G401 (cell line): Measurements from ENCODE around the gene MSH3. TPM values are rescaled to one million over a fixed set of nuclear protein-coding genes. Genes with fewer than 3 reads are reported as not detected.

Source experiments
- DNase-seq: peaks from one replicate; pipeline ENCODE4 v3.0.0-alpha.2; 2015; ENCODE audit warnings: low spot score
- in situ Hi-C: cut with HindIII; loops from 2 replicates; pipeline ENCODE4 v1.10.0; 2016; ENCODE audit warnings: low sequenced_read_pairs, mixed read lengths
- total RNA-seq: library from RNA; depleted of rRNA; stranded (reverse); fragments of >200 nt; shearing (Covaris generic); gene quantifications from 2 replicates; pipeline ENCODE4 v1.2.3, GENCODE V29; 2014; rRNA removed

Gene MSH3
- total RNA-seq = 16.2 and 16.8 TPM in 2 replicates

DNA sequence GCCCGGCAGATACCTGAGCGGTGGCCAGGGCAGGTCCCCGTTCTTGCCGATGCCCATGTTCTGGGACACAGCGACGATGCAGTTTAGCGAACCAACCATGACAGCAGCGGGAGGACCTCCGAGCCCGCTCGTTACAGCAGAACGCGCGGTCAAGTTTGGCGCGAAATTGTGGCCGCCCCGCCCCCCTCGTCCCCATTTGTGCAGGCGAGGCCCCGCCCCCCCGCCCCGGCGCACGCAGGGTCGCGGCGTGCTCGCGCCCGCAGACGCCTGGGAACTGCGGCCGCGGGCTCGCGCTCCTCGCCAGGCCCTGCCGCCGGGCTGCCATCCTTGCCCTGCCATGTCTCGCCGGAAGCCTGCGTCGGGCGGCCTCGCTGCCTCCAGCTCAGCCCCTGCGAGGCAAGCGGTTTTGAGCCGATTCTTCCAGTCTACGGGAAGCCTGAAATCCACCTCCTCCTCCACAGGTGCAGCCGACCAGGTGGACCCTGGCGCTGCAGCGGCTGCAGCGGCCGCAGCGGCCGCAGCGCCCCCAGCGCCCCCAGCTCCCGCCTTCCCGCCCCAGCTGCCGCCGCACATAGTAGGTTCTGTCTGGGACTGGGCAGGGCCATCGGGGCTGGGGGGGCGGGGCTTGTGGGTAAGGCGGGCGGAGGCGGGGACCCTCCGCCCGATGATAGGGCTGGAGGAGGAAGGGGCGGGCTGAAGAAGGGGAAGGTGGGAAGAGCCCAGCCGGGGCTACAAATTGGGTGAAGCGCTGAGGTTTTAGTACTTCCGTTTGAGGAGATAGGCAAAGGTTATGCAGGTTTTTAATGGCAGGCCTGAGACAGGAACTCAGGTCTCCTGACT lies at the start of gene MSH3, which contains the start of gene DHFR:
Gene MSH3, plus strand, starts transcription at position 262 of the 840 bp plus-strand sequence. Its CDS starts 76 bp downstream, at position 338.
Gene DHFR, minus strand, starts transcription at position 593 of the 840 bp plus-strand sequence. Its CDS starts 494 bp downstream, at position 99.
- peak; percentile 96 for DNase-seq
- in situ Hi-C loops = no loop called here

DNA sequence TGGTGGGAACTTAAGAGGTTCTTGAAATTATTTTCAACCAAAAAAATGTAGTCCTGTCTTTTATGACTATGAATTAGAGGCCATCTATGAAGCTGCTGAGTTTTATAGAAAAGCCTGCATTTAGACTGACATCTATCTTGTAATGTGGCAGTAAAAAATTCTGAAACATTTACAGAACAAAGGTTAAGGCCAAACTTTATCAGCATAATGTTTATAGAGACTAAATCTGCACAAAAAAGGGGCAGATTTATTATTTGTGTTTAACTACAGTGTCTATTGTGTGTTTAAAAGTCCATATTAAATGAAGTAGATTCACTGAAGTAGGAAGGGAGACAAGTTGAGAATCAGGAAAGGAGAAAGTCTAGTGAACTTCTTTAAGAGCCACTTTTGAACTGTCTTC lies 47.1 kb upstream of the MSH3 start:
- in situ Hi-C loops = no loop called here
- DNase-seq = no peak

DNA sequence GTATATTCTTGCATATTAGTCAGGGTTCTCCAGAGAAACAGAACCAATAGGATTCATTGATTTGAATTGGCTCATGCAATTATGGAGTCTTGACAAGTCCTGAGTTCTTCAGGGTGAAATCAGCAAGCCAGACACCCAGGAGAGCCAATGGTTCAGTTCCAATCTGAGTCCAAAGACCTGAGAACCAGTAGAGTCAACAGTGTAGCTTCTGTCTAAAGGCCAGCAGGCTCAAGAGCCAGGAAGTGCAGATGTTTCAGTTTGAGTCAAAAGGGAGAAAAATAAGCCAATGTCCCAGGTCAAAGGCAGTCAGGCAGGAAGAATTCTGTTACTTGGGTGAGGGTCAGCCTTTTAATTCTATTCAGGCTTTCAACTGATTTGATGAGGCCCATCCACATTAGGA lies 46.6 kb upstream of the MSH3 start:
- no peak for DNase-seq
- in situ Hi-C loops = no loop called here

DNA sequence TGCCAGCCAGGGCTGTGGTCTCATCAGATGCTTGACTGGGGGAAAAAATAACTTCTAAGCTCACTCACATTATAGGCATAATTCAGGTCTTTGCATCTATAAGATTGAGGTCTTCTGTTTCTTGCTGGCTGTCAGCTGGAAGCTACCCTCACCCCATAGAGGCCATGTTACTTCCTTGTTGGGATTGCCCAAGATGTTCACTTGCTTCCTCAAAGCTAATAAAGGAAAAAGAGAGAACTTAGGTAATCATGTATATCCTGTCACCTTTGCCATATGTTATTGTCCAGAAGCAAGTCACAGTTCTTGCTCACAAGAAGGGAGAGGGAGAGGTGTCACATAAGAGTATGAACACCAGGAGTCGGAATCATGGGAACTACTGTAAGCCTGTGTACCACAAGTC lies 45.7 kb upstream of the MSH3 start:
- in situ Hi-C loops = no loop called here
- DNase-seq = no peak

GRCh38 chr5:80609692-80610091 lies 44.8 kb upstream of the MSH3 start:
- in situ Hi-C loops = no loop called here
- DNase-seq = no peak

DNA sequence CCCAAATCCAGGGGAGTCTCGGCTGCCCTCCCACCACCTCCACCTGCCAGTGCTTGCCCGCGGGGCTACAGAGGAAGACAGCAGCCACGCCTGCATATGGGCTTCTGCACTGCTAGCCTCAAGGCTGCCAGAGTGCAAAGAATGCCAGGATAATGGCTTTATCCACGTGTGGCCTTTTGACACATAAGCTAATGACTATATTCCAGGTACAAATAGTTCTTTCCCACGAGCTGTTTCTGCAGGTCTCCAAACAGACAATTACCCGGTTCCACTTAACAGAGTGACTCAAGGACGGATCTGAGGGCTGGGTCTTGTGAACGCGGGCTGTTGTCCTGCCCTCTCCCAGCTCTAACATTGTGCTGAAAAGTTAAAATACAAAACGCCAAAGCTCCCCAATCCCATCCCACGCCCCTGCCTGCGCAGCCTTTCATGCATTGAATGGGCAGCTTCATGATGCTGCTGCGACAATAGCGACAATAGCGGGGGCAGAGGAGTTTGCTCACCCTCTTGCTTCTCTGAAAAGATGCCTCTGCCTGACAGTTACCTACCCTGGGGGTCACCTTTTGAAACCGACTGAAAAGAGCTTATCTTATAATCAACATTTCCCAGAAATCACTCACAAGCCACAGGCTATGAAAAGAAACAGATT lies 39.1 kb upstream of the MSH3 start:
- in situ Hi-C loops = no loop called here
- DNase-seq = no peak

GRCh38 chr5:80618438-80618837 lies 36.0 kb upstream of the MSH3 start:
- no peak for DNase-seq
- in situ Hi-C loops = no loop called here

GRCh38 chr5:80619086-80619485 lies 35.4 kb upstream of the MSH3 start:
- DNase-seq = no peak
- in situ Hi-C loops = no loop called here

GRCh38 chr5:80620211-80620610 lies 34.2 kb upstream of the MSH3 start:
- DNase-seq = no peak
- in situ Hi-C loops = no loop called here

GRCh38 chr5:80622756-80623155 lies 31.7 kb upstream of the MSH3 start:
- no peak for DNase-seq
- in situ Hi-C loops = no loop called here

DNA sequence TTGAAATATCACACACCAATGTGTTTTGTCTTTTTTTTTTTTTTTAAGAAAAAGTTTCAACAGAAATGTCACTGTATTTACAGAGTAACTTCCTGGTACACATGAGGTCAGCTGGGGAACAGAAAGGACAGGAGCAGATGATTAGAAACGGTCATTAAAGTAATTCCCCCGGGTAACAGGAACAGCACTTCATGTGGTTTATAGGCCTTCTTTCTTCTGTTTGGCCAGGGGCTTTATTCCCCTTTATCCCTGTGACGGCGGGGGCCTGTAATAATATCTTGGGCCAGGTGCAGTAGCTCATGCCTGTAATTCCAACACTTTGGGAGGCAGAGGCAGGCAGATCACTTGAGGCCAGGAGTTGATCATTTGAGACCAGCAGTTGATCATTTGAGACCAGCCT lies 30.5 kb upstream of the MSH3 start:
- in situ Hi-C loops = no loop called here

DNA sequence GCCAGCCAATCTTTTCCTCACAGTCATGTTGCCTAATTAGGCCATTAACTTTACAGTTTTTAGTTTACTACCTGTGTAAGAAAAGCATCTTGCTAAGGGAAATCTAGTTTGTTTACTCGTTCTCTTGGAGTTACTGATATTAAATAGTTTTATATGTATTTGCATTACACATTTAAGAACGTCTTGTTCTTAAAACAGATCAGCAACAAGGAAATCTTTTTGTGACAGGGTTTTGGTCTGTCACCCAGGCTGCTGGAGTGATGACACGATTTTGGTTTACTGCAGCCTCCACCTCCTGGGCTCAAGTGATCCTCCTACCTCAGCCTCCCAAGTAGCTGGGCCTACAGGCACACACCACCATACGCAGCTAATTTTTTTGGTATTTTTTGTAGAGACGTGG lies 29.2 kb upstream of the MSH3 start:
- in situ Hi-C loops = no loop called here

More for the DNA sequence above, 30.5 kb upstream of the MSH3 start:
- no peak for DNase-seq

DNA sequence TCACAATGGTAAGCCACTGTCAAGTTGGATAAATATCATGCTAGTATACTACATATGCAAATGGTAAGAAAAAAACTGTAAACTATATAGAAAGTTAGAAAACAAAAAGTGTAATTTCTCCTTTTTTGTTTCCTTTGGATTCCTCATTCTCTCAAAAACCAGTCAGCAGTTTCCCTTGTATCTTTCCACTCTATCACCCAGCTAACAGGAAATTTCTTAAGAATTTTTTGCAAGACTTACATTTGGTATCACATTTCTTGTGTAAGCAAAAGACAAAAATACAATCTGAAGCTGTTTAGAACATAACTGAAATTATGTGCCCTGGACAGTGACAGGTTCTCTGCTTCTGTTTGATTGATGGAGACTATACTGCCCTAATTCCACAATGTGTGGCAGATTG lies 25.2 kb upstream of the MSH3 start:
- in situ Hi-C loops = no loop called here

More for the DNA sequence above, 29.2 kb upstream of the MSH3 start:
- DNase-seq = no peak

DNA sequence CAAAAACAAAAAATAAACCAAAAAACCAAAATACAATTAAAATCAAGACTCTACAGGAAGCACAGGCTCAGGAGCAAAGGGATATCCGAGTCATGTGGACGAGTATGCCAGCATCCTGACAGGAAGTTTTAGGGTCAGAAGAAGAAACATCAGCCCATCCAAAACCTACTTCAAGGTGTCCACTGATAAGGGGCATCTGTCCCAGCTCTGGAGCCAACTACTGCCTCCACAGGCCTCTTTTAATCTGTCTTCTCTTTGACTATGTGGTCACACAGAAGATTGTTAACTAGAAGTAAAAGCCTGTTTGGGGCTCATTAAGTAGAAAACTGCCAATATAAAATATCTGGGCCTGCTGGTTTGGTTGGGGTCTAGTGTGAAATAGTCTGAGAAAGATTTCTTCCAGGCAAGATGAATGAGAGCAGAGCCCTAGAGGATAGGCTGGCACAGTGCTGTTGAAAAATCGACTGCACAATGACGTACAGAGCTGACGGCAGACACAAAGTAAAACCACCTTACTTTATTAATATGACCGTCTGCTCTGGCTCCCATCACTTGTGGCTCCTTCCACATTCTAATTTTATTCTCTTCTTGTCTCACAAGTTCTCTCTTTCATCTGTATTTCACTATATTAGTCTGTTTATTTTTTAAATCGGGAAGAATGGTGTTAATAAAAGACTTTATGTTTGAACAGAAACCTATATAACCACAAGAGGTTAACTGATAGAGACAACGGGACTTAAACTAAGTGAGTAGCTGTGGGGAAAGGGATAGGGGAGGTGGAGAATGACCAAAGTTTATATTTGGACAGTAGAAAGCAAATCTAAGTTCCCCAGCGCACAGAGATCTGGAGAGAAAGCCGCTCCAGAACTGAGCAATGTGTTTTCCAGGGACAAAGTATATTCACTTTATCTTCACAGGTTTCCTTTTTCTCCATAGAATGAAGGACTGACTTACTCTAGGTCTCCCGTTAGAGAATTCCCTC lies 22.9 kb upstream of the MSH3 start:
- in situ Hi-C loops = no loop called here
- DNase-seq = no peak

More for the DNA sequence above, 25.2 kb upstream of the MSH3 start:
- DNase-seq = no peak

- in situ Hi-C loops = no loop called here
- no peak for DNase-seq
Measured at GRCh38 chr5:80632700-80633099, 21.8 kb upstream of the MSH3 start.

DNA sequence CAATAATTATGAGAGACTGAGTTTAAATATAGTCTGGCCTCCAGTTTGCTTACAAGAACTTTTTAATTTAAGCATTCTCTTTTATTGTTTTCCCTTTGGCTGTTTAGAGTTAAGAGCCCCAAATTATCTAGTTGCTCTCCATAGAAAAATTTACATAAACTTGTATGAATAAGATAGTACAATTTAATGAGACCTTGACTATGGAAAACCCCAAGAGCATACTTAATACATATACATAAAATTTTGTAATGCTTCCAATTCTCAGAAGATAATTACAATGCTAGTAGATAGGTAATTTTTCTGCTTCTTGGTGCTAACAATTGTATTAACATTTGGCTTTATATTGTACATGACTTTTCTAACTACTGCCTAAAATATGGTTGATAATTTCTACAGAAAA lies 20.3 kb upstream of the MSH3 start:
- DNase-seq = no peak
- in situ Hi-C loops = no loop called here

DNA sequence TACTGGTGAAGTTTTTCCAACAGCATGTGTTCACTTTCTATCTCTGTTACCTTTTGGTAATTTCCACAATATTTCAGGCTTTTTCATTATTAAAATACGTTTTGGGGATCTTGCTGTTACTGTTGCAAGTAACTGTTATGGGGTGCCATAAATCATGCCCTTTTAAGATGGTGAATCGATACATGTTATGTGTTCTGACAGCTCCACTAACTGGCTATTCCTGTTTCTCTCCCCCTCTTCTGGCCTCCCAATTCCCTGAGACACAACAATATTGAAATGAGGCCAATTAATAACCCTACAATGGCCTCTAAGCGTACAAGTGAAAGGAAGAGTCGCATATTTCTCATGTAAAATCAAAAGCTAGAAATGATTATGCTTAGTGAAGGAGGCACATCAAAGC lies 13.1 kb upstream of the MSH3 start:
- DNase-seq = no peak
- in situ Hi-C loops = no loop called here

DNA sequence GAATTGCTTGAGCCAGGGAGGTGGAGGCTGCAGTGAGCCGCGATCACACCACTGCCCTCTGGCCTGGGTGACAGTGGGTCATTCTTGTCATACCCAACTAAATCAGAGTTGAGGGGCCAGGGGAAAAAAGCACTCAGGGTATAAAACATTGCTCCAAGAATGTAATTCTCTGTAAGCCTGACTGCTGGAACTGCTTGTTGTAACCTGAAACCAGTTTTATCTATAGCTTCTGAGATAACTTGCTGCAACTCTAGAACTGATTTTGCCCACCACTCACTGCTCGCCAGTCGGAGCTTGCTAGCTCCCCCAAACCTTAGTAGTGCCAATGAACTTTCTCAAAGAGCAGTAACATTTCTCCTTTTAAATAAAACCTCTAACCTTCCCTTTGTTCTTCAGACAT lies 9.6 kb upstream of the MSH3 start:
- DNase-seq = no peak
- in situ Hi-C loops = no loop called here

DNA sequence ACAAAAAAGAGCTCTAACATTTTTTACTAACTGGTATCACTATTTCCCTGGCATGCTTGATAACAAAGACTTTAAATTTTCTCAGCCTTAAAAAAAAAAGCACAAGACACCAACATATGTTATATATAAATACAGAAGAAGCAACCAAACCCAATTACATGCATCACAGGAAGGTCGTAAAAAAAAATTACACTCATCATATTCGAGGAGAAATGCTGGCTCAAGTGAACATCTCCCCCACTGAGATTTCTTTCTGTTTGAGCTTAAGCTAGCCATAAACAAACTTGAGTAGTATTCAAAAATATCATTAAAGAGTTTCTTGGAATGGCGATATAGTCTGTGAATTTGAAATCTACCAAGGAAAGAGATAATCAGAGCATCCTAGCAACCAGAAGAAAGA lies 7.5 kb upstream of the MSH3 start:
- no peak for DNase-seq
- in situ Hi-C loops = no loop called here
